Tibial artery (tissue), 4 donors: ENCODE data around the gene FAM151B.
"Not testable (repeated sequence)": the region's sequence is repeated elsewhere in the genome, so short reads cannot be mapped to it uniquely, and the experiment has no call there.

ENCODE experiments used
- DNase-seq, 2 donors: peaks; one replicate each; pipeline ENCODE4 v3.0.0-alpha.2; 2019
- H3K27ac ChIP-seq, 2 donors: fragments of 200-600 bp; sonication (generic) in 1 of 2; 1 replicate in 1 of 2; 2 replicates in 1 of 2; pipeline ENCODE4 v1.5.1; 2018 to 2019; ENCODE audit warnings: mild to moderate bottlenecking in 1 of 2
- H3K27me3 ChIP-seq, 2 donors: fragments of 200-600 bp; sonication (generic) in 1 of 2; one replicate each; pipeline versions ENCODE4 v1.5.1 to v1.6.0; 2016 to 2019
- H3K36me3 ChIP-seq, 3 donors: fragments of 200-600 bp; sonication (generic) in 2 of 3; one replicate each; pipeline ENCODE4 v1.5.1; 2016 to 2019; ENCODE audit warnings: mild to moderate bottlenecking in 2 of 3
- H3K4me1 ChIP-seq, 4 donors: fragments of 200-600 bp; sonication (generic) in 2 of 4; 1 replicate in 3 of 4; 2 replicates in 1 of 4; pipeline ENCODE4 v1.5.1; 2016 to 2019
- H3K4me3 ChIP-seq, 2 donors: fragments of 200-600 bp; sonication (generic) in 1 of 2; 1 replicate in 1 of 2; 2 replicates in 1 of 2; pipeline ENCODE4 v1.5.1; 2018 to 2019; ENCODE audit warnings: mild to moderate bottlenecking in 2 of 2
- H3K9me3 ChIP-seq, 3 donors: fragments of 200-600 bp; sonication (generic) in 1 of 3; one replicate each; pipeline ENCODE4 v1.5.1; 2016 to 2019
- intact Hi-C: fragments of 100-400 bp; cut with DNase I; formaldehyde crosslinking; loops from one replicate; pipeline ENCODE4 v1.15.0; 2023; ENCODE audit warnings: low total_unique reads
- TF ChIP-seq, protein P1 (sequence below), 2 experiments: fragments of 200-600 bp in 1 of 2; fragments of 450-650 bp in 1 of 2; IDR thresholded peaks; one replicate each; pipeline ENCODE4 v1.5.1; 2017 to 2019; ENCODE audit warnings: antibody characterized with exemption in 2 of 2, mild to moderate bottlenecking in 1 of 2, moderate library complexity in 1 of 2

The FAM151B gene

DNA sequence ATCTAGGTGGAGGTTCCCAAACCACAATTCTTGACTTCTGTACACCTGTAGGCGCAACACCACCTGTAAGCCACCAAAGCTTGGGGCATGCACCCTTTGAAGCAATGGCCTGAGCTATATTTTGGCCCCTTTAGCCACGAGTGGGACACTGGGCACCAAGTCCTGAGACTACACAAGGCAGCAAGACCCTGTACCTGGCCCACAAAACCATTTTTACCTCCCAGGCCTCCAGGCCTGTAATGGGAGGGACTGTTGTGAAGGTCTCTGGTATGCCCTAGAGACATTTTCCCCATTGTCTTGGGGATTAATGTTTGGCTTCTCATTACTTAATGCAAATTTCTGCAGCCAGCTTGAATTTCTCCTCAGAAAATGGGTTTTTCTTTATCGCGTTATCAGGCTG is 24.6 kb upstream of the FAM151B start:
- Histone ChIP-seq H3K36me3 (peaks cover 65 to 78% (median 72%) of the 10 kb centered on the region in 3 donors), H3K27ac (no peak overlapping the region), H3K4me3 (no peak overlapping the region), H3K27me3 (no peaks in the 10 kb centered on the region), H3K9me3 (peaks cover 0 to 11% (median 5%) of the 10 kb centered on the region in 3 donors), H3K4me1 (no peaks in the 10 kb centered on the region)
- TF ChIP-seq, protein P1, sequence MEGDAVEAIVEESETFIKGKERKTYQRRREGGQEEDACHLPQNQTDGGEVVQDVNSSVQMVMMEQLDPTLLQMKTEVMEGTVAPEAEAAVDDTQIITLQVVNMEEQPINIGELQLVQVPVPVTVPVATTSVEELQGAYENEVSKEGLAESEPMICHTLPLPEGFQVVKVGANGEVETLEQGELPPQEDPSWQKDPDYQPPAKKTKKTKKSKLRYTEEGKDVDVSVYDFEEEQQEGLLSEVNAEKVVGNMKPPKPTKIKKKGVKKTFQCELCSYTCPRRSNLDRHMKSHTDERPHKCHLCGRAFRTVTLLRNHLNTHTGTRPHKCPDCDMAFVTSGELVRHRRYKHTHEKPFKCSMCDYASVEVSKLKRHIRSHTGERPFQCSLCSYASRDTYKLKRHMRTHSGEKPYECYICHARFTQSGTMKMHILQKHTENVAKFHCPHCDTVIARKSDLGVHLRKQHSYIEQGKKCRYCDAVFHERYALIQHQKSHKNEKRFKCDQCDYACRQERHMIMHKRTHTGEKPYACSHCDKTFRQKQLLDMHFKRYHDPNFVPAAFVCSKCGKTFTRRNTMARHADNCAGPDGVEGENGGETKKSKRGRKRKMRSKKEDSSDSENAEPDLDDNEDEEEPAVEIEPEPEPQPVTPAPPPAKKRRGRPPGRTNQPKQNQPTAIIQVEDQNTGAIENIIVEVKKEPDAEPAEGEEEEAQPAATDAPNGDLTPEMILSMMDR (IDR thresholded peaks at IDR 0.05) = no peak
- intact Hi-C loops = no loop called here
- no peak for DNase-seq

DNA sequence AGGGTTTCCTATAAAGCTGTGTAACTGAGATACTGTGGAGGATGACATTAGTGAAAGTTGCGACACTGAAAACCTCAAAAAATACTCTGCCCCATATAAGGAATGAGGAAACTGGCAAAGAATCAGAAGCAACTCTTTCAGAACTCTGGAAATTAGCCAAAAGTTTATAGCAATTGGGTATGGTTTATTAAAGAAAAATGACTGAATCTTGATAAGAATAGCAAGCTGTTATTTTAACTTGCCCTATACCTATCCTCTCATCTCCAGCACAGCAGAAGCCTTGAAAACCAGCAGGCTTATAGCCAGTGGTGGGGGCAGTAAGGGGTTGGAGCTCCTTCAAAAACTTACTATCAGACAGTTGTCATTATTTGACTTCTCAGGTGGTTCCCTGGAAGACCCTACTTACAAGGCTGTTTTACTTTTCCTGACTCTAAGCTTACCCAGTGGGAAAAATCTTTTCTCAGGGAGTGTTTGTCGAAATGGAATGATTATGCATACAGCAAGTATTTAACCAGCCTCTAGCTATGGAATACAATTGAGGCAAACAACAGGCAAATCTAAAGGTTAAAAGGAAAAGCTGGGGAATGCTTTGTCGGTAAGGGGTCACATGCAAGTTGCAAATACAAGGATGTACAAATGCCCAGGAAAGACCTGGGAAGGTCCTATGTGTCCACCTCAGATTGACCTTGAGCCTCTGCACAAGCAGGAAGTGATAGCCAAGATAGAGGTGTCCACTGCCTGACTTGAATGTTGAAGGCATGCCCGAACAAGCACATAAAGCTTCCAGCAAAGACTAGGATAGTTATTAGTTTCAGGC is 21.0 kb upstream of the FAM151B start:
- H3K27ac ChIP-seq = no peak overlapping the region
- peaks cover 0 to 14% (median 5%) of the 10 kb centered on the region in 3 donors for H3K9me3 ChIP-seq
- no peak overlapping the region for H3K4me3 ChIP-seq
- intact Hi-C loops = no loop called here
- no peaks in the 10 kb centered on the region for H3K4me1 ChIP-seq
- TF ChIP-seq, protein P1 (IDR thresholded peaks at IDR 0.05) = no peak
- peaks cover 67 to 72% (median 69%) of the 10 kb centered on the region in 3 donors for H3K36me3 ChIP-seq
- H3K27me3 ChIP-seq = no peaks in the 10 kb centered on the region
- no peak for DNase-seq

GRCh38 chr5:80468131-80468530 is 19.8 kb upstream of the FAM151B start:
- DNase-seq = no peak
- Histone ChIP-seq H3K9me3 (peaks cover 0 to 9% (median 5%) of the 10 kb centered on the region in 3 donors), H3K36me3 (peaks cover 58 to 64% (median 60%) of the 10 kb centered on the region in 3 donors), H3K4me1 (no peaks in the 10 kb centered on the region), H3K27me3 (no peaks in the 10 kb centered on the region), H3K27ac (no peak overlapping the region), H3K4me3 (no peak overlapping the region)
- TF ChIP-seq, protein P1 (IDR thresholded peaks at IDR 0.05) = no peak
- intact Hi-C loops = no loop called here

DNA sequence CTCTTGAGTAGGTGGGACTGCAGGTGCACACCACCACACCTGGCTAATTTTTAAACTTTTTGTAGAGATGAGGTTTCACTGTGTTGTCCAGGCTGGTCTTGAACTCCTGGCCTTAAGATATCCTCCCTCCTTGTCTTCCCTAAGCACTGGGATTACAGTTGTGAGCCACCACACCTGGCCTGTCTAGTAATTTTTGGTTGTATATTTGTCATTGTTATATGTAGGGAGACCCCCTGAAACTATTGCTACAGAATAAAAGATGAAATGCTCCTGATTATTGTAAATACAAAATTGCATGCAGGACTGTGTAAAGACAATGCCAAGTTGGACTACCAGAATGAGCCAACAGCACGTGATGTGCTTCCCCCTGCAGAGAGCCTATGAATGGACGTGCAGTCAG is 17.3 kb upstream of the FAM151B start:
- H3K4me1 ChIP-seq, intact Hi-C loops, H3K27me3 ChIP-seq, H3K27ac ChIP-seq, DNase-seq, H3K4me3 ChIP-seq, H3K9me3 ChIP-seq: not testable (repeated sequence)
- H3K36me3 ChIP-seq = peaks cover 58 to 61% (median 60%) of the 10 kb centered on the region in 3 donors

- H3K27me3 ChIP-seq = no peaks in the 10 kb centered on the region
- no peak overlapping the region for H3K4me3 ChIP-seq
- H3K4me1 ChIP-seq = no peaks in the 10 kb centered on the region
- H3K27ac ChIP-seq = no peak overlapping the region
- no peak for DNase-seq
- intact Hi-C loops = no loop called here
- TF ChIP-seq, protein P1 (IDR thresholded peaks at IDR 0.05) = no peak
- H3K9me3 ChIP-seq = peaks cover 0 to 4% (median 0%) of the 10 kb centered on the region in 3 donors
- H3K36me3 ChIP-seq = peaks cover 52 to 56% (median 55%) of the 10 kb centered on the region in 3 donors
These were observed 13.0 kb upstream of the FAM151B start for GRCh38 chr5:80474929-80475328.

DNA sequence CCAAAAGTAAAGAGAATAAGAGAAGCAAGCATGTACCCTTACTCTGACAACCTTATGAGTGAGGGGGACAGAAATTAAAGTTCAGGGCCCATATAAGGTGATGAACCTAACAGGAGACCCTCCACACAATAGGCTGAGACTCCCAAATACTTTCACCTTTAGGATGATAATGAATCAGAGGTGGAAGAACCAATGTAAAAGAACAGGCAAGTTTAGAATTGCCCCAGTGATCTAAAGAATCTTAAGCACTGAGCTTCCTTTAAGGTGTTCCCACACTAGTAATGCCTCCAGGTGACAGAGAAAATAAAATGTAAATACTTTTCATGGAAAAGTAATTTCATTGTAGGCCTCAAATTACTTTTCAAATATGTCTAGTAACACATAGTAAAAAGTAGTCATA is 8.2 kb upstream of the FAM151B start:
- Histone ChIP-seq H3K4me1 (no peaks in the 10 kb centered on the region), H3K9me3 (peaks cover 0 to 15% (median 10%) of the 10 kb centered on the region in 3 donors), H3K4me3 (no peak overlapping the region), H3K27ac (no peak overlapping the region), H3K27me3 (no peaks in the 10 kb centered on the region), H3K36me3 (peaks cover 44 to 59% (median 45%) of the 10 kb centered on the region in 3 donors)
- intact Hi-C loops = loop anchor here (5.0 kb wide), 1 partner anchor 72 kb away; the partner anchor contains the start of gene ZFYVE16
- TF ChIP-seq, protein P1 (IDR thresholded peaks at IDR 0.05) = no peak
- DNase-seq = no peak
